ENCODE measurements around the gene FAHD2B.
"Not testable (repeated sequence)": the region's sequence is repeated elsewhere in the genome, so short reads cannot be mapped to it uniquely, and the experiment has no call there.

FAHD2B gene, protein sequence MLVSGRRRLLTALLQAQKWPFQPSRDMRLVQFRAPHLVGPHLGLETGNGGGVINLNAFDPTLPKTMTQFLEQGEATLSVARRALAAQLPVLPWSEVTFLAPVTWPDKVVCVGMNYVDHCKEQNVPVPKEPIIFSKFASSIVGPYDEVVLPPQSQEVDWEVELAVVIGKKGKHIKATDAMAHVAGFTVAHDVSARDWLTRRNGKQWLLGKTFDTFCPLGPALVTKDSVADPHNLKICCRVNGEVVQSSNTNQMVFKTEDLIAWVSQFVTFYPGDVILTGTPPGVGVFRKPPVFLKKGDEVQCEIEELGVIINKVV

DNA sequence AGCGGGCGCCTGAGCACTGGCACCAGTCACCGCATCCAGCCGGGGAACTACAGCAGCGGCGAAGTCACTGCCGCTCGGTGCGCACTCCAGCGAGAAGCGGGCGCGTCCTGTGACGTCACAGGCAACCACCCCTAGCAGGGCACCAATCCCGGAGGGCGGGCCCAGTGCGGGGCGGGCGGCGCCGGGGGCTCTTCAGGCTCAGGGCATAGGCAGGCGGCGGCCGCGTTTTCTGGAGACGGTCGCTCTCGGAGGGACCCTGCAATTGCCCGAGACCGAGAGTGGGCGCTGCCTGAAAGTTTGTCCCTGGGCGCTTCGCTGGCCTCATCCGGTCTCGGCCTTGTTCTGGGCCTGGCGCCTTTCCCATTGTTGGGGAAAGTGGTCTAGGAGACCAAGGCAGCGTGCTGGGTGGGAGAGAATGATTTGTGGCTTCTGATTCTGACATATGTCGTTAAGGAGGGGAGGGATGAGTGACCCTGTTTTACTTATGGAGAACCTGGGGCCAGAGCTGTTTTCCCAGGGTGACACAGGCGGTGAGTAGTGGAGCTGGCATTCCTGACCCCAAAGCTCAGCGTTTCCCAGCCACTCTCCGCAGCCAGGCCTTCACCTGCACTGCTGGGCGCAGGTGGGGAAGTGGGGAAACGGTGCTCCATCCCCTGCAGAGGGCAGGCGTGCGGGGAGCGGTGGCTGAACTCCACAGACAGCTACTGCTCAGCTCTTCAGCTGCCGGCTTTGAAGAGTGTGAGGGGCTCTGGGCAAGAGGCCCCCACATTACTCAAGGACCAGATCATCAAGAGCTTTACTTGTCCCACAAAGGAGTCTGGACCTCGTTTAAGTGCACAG is at the start of gene FAHD2B:
Gene FAHD2B, minus strand, starts transcription at position 111 of the 840 bp plus-strand sequence. CDS start 3,176 bp downstream, outside the sequence.
- DNase-seq = peak; percentile 78

DNA sequence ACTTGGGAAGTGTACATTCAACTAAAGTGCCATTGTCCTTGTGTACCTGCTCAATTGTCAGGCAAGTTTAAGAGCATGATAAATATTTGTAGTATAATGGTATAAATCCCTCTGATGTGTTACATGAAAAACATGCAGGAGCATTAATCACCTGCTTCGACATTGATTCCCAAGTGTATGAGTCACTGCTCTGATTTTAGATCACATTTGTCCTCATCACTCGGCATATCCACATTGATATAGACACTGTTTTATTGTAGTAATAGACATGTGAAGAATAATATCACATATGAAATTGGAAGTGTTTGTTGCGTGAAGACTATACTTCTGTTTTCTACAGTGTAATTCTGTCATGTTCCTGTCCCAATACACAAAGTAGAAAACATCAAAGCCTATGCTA is 49.3 kb upstream of the FAHD2B start:
- DNase-seq = not testable (repeated sequence)

DNA sequence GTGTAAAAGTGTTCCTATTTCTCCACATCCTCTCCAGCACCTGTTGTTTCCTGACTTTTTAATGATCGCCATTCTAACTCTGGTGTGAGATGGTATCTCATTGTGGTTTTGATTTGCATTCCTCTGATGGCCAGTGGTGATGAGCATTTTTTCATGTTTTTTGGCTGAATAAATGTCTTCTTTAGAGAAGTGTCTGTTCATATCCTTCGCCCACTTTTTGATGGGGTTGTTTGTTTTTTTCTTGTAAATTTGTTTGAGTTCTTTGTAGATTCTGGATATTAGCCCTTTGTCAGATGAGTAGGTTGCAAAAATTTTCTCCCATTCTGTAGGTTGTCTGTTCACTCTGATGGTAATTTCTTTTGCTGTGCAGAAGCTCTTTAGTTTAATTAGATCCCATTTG is 34.4 kb upstream of the FAHD2B start:
- DNase-seq = not testable (repeated sequence)

DNA sequence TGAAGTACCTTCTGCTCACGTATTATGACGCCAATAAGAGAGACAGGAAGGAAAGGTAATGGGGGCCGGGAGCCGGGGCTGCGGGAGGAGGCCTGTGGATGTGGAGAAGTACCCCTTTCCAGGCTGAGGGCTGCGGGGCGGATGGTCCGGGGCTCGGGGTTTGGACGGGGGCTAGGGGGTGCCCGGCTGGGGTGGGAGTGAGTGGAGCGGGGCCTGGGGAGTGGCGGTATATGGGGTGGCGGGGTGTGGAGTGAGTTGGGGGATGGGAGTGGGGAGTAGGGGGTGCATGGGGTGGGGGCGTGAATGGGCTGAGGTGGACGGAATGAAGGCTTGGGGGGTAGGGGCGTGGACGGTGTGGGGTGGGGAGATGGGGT is 19.2 kb upstream of the FAHD2B start:
- not testable (repeated sequence) for DNase-seq

DNA sequence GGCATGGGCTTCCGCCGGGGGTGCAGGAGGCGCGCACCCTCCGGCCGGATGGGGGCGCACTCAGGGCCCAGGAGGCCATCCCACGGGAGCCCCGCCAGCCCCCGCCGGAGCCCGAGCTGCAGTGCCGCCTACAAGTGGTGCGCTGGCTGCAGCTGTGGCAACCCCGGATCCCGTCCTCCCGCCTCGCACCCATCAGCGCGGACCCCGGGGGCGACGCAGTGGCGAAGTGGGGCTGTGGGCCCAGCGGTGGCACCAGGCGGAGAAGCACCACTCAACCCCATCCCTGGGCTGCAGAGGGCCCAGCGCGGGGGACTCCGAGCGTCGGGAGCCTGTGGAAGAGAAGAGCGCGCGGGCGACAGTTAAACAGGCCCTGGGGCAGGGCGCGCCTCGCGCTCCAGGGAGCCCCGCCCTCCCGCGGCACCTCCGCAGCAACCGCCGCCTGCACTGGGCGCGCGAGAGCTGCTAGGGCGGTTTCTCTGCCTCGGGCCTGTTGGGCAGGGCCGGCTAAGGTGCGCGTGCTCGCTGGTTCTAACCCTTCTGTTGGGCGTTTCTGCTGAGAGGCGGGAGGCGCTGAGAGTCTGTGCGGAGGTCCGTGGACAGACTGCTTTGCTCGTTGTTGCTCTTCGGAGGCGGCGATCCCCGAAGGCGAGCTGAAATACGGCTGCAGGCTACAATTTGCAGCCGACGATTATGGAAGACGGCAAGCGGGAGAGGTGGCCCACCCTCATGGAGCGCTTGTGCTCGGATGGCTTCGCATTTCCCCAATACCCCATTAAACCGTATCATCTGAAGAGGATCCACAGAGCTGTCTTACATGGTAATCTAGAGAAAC is 18.6 kb upstream of the FAHD2B start, which contains the start of gene ANKRD36:
Gene ANKRD36, plus strand, starts transcription at position 104 of the 832 bp plus-strand sequence. Its CDS starts 587 bp downstream, at position 691.
- peak; percentile 87 for DNase-seq

DNA sequence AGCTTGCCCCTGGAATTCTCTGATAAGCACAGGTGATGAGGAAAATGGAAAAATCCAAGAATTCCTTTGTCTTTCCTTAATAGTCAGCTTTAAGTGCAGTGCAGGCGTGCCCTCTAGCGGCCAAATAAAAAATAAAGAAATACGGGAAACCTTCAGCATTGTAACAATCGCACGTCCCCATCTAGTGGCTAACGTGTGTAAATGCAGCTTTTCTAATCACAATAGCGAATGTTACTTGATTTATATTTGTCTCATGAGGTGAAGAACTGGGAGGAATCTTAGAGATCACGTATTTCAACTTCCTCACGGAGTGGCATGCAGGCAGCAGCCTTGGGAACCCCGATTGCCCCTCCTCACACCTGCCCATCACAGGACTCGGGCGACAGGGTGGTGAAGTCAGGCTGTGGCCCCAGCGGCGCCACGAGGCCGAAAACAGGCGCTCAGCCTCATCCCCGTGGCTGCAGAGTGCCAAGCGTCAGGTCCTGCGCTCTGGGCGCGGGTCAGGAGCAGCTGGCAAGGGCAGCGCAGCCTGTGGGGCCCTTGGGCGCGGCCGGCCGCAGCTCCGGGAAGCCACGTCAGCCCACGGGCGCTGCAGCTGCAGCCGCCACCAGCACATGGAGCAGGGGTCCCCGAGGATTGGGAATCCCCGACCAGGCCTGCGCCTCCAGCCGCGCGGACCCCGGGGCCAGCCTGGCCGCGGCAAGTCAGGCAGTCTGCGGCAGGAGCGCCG is 17.8 kb upstream of the FAHD2B start:
- DNase-seq = peak; percentile 78

DNA sequence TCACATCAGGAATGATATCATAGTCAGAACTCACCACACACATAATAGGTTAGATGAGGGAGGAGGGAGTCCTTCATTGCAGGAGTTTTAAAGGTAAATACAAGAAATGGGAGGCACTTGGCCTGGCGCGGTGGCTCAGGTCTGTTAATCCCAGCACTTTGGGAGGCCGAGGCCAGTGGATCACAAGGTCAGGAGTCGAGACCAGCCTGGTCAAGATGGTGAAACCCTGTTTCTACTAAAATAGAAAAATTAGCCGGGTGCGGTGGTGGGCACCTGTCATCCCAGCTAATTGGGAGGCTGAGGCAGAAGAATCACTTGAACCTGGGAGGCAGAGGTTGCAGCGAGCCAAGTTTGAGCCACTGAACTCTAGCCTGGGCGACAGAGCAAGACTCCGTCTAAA is 16.6 kb upstream of the FAHD2B start:
- DNase-seq = not testable (repeated sequence)

DNA sequence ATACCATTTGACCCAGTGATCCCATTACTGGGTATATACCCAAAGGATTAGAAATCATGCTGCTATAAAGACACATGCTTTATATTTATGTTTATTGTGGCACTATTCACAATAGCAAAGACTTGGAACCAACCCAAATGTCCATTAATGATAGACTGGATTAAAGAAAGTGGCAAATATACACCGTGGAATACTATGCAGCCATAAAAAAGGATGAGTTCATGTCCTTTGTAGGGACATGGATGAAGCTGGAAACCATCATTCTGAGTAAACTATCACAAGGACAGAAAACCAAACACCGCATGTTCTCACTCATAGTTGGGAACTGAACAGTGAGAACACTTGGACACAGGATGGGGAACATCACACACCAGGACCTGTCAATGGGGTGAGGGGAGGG is 12.2 kb upstream of the FAHD2B start:
- DNase-seq = not testable (repeated sequence)

DNA sequence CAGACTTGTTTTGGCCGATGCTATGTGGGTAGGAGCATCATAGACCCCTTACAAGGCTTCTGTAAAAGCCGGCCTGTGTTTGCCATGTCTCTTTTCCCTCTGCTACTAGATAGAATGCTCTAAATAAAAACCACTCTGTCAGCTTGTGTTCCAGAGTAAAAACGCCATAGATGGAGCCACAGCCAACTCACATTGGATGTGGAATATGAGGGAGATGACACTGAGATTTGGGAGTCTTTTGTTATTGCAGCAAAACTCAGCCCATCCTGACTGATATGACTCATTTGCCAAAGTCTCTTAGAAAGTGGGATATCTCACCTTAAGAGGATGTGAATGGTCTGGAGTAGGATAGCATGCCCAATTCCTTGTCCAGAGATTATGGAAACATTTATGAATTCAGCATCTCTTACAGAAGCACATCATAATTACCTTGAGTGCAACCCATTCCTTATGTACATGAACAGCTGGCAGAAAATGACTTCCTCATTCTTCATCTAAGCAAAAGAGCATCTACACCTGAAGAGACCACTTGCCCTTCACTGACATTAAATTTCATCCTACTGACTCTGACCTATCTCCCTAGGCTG is 4.2 kb upstream of the FAHD2B start:
- DNase-seq = not testable (repeated sequence)

DNA sequence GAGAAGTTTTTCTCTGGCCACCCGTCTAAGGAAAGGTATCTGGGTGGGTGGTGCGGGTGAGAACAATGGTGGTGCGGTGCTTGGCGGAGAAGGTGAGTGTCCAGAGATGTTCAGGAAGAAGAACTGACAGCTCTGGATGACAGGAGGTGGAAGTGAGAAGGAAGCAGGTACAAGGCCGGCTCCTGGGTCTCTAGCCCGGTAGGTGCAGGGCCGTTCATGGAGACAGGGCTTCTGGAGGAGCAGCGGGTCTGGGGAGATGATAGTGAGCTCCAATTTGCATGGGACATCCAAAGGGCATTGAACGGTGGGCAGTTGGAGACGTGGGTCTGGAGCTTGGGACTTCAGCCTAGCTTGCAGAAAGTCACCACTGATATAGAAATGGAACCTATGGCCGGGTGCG is 979 bp upstream of the FAHD2B start:
- no peak for DNase-seq

DNA sequence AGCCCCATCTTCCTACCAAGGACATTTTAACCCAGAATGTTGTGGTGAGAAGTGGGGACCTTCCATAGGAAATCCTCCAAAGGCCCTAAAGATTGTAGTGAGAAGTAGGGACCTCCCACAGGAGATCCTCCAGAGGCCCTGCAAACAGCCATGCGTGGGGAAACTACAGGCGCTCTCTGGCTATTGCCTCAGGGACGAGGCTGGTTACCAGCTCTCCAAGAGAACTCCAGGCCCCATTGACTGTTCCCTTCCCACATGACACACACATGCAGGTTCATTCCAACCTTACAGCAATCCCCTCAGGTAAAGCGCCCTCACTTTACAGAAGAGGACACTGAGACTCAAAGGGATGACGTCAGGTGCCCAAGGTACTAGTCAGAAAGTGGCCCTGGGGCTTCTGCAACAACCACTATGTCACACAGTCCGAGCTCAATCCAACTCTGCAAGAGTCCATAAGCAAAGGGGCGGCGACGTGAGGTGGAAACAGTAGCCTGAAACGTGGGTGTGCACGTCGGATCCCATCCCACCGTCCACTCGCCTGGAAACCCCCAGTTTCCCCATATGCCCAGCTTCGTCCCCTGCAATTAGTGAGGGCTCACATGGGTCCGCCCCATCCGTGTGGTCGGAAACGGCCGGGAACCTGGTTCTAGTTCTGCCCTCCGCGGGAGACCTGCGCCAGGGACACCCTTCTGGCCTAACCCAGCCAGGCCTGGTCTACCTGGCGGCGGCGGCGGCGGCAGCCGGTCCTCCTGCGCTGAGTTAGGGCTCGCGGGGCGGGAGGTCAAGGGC is 505 bp downstream of the FAHD2B start:
- peak; percentile 57 for DNase-seq

DNA sequence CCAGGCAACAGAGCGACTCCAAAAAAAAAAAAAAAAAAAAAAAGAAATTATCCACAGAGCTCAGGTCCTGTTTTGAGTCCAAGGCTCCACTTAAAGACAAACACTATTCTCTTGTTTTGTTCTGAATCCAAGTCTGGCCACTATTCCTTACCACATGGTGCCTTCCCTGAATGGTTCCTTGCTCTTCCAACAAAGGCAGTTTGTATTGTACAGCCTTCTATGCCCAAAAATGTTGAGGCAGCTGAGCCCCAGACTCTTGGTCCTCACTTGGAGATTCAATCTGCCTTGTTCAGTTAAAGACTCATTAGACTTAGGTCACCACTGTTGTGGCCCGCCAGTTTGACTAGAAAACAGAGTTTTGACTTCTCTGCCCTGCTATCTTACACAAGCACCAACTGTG is 1.7 kb downstream of the FAHD2B start:
- DNase-seq = not testable (repeated sequence)

DNA sequence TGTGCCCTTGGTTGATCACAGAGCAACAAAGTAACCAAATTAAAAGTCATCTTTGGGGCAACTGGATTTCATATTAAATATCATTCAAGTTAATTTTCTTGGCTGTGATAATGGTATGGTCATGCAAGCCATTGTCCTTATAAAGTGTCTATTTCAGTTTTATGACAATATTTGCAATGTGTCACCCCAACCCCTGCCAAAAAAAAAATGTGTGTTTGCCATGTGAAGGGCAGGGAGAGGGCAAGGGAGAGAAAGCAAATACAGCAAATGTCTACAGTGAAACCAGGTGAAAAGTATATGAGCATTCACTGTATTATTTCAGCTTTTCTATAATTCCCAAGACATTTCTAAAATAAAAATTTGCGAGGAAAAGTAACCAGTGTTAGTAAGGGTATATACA is 6.0 kb downstream of the FAHD2B start:
- DNase-seq = not testable (repeated sequence)

DNA sequence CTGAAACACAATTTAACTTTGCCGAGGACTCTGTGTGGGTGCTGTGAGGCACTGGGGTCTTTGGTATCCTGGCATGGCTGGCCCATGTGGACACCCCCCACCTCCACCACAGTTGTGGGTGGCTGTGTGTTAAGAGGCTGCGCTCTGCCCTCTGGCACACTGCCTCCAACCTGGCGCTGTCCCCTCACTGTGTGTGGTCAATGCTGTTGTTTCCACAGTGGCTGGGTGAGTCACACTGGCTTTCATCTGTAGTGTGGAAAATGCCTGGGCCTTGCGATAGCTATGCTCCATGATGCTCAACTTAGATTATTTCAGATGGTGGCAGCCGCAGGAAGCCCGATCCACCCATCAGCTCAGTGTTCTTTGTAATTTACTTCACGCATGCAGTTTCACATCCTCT is 9.6 kb downstream of the FAHD2B start:
- not testable (repeated sequence) for DNase-seq

DNA sequence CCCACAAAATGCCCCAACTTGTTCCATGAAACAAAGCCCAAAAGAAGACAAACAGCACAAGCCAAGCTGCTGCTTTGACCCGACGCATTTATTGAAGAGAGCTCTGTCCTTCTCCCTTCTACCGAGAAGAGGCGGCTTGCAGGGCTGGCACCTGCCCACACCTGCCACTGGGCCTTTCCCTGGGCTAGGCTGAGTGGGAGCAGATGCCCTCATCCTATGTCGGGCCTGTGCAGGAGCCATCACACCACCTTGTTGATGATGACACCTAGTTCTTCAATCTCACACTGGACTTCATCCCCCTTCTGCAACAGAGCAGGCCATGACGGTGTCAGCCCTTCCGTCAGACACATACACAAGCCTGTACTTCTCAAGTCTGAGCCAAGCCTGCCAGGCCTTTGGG is 11.2 kb downstream of the FAHD2B start:
- DNase-seq = not testable (repeated sequence)

DNA sequence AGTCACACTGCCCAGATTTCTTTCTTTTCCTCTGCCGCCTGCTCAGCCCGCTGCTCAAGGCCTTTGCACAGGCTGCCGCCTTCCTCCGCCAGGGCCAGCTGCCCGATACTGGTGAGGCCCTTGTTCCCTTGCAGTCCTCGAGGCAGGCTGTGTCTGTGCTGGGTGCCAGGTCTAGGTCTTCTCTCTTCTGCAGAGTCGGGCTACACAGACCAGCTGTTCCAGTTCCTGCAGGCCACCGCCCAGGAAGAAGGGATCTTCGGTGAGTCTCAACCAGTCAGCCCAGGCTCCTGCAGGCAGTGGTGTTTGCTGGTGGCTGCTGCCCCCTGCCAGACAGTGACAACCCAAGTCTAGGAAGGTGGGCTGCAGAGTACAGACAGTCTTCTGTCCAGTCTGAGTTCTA is 12.5 kb downstream of the FAHD2B start:
- DNase-seq = peak; percentile 70

DNA sequence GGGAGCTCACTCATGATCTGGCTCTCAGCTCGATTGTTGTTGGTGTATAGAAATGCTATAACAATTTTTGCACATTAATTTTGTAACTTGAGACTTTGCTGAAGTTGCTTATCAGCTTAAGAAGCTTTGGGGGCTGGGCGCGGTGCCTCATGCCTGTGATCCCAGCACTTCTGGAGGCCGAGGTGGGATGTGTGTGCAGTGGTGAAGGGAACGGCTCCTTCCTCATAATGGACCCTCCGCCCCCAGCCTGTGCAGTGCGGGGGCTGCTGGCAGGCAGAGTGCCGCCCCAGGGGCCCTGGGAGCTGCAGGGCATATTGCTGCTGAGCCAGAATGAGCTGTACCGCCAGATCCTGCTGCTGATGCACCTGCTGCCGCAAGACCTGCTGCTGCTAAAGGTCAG is 13.8 kb downstream of the FAHD2B start:
- not testable (repeated sequence) for DNase-seq

DNA sequence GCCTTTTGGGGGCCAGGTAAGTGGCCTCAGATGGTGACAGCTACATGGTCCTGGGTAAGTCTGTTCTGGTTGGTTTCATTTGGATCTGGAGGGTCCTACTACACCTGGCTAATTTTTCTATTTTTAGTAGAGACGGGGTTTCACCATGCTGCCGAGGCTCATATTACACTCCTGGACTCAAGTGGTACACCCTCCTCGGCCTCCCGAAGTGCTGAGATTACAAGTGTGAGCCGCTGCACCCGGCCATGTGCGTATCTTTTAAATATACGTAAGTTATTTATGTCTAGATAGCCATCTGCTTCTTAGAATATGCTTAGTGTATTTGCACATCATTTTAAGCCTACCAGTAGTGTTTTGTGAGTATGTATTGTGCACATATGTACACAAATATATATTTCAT is 17.5 kb downstream of the FAHD2B start:
- DNase-seq = not testable (repeated sequence)

DNA sequence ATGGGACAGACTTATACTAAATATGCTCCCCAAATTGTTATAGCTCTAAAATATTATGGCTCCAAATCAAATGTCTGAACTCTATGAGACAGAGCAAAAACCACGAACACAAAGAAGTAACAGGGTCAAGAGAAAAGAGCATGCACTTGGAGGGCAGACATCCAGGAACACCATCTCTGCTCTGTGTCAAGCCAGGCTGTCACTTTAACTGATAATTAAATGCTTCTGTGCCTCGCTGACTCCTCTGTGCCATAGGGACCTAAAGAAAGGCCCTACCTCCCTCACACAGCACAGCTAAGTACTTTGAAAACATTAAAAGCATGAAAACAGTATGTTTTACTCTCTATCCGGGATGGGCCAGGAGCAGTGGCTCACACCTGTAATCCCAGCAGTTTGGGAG is 23.8 kb downstream of the FAHD2B start:
- DNase-seq = not testable (repeated sequence)

DNA sequence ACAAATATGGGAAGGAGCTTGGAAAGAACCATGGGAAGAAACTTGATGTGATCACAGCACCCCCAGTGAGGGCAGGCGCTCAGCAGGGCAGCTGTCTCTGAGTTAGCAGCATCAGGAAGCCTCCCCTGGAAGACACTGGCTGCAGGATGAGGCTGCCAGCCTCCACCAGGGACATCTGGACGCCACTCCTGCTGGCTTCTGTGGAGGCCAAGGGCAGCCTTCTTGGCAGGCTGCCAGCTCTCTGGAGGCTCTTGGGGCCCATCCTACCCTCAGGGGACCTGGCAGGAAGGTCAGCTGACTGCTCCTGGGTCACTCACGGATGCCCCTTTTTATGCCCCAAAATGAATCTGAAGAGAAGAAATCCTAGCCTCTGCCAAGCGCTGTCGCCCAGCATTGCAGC is 26.0 kb downstream of the FAHD2B start:
- not testable (repeated sequence) for DNase-seq

DNA sequence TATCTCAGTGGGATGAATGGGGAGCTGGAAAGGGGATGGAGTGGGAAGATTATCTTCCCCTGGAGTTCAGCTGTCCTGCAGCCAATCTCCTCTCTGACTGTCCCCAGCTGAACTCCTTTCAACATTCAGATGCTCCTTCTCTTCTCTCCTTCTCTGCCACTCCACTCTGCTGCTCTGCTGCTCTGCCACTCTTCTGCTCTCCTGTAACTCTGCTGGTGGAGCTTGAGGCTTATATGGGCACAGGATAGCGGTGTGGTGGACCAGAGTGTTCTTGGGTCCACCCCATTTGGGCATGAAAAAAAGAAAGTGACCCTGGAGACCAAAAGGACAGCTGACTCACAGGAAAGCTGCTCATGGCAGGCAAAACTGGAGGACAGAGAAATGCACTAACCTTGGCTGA is 26.6 kb downstream of the FAHD2B start:
- DNase-seq = no peak

All from islet precursor cell (in vitro differentiated cells).